ENCODE results near the gene GRID1.
"Not testable (repeated sequence)": the region's sequence is repeated elsewhere in the genome, so short reads cannot be mapped to it uniquely, and the experiment has no call there.

Gene GRID1

DNA sequence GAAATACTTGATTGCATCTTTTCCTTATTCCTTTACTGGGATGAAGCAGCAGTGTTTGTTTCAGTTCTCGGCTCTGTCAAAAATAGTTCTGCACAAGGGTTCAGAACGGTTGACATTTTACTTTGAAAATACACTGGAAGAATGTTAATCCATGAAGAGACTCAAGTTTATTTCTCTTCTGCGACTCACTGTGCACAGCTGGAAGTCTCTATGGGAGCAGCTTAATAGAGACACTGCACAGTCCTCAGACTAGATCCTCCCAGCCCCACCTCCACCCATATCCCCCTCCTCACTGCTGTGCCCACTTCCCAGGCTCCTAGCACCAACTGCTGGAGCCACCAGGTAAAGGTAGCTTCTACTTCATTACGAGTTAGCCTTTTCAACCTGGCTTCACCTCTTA lies 517.8 kb downstream of the GRID1 start:
- Mint-ChIP-seq H3K36me3 (no peaks in the 10 kb centered on the region), H3K9me3 (peaks cover 5% of the 10 kb centered on the region), H3K4me3 (no peak overlapping the region), H3K27me3 (no peaks in the 10 kb centered on the region), H3K27ac (no peak overlapping the region), H3K4me1 (no peaks in the 10 kb centered on the region)
- ATAC-seq, result no peak

DNA sequence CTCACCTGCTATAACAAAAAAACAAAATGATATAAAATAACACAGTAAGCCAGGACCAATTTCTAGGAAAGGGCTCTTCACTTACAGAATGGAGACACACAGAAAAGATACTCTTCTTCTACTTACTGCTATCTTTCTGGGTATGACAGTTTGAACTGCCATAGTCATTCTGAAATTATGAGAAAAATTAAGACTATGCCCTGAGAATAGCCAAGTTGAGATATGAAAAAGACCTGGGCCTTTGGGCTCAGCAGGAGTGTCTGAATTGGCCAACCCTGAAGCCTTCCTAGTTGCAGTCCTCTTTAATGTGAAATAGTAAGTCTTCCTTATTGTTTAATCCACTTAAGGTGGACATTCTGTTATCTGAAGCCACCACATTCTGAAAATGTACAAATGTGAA lies 519.5 kb downstream of the GRID1 start:
- Mint-ChIP-seq H3K4me1 (no peaks in the 10 kb centered on the region), H3K36me3 (no peaks in the 10 kb centered on the region), H3K4me3 (no peak overlapping the region), H3K27me3 (no peaks in the 10 kb centered on the region), H3K27ac (no peak overlapping the region), H3K9me3 (peaks cover 7% of the 10 kb centered on the region)
- no peak for ATAC-seq

DNA sequence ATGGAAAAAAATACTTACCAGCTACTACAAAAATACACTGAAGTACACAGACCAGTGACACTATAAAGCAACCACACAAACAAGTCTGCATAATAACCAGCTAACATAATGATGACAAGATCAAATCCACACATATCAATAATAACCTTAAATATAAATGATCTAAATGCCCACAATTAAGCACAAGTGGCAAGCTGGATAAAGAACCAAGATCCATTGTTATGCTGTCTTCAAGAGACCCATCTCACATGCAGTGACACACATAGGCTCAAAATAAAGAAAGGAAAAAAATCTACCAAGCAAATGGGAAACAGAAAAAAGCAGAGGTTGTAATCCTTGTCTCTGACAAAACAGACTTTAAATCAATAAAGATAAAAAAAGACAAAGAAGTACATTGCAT lies 527.9 kb downstream of the GRID1 start:
- not testable (repeated sequence) for H3K27ac Mint-ChIP-seq, H3K4me3 Mint-ChIP-seq, H3K36me3 Mint-ChIP-seq, H3K4me1 Mint-ChIP-seq, ATAC-seq
- peaks cover 15% of the 10 kb centered on the region for H3K27me3 Mint-ChIP-seq
- H3K9me3 Mint-ChIP-seq, result peaks cover 43% of the 10 kb centered on the region

DNA sequence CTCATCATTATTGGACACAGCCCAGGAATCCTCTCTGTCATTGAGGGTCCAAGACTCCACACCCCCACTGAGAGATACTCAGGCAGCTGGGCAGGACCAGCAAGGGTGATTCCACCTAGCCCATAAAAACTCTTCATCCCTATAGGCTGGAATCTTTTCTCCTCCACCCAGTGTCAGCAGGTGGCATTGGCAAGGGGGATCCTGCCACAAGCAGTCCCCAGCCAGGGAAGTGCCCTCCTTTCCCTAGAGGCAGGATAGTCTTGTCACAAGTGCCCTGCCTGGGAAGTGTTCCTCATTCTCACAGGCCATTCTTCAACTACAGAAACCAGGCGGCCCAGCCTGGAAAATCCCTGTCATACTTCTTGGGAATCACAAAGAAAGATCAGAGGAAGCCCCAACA lies 533.6 kb downstream of the GRID1 start:
- Mint-ChIP-seq H3K9me3 (peaks cover 26% of the 10 kb centered on the region), H3K4me3 (no peak overlapping the region), H3K36me3 (no peaks in the 10 kb centered on the region), H3K27me3 (peaks cover 26% of the 10 kb centered on the region), H3K4me1 (no peaks in the 10 kb centered on the region), H3K27ac (no peak overlapping the region)
- peak; percentile 8 for ATAC-seq

DNA sequence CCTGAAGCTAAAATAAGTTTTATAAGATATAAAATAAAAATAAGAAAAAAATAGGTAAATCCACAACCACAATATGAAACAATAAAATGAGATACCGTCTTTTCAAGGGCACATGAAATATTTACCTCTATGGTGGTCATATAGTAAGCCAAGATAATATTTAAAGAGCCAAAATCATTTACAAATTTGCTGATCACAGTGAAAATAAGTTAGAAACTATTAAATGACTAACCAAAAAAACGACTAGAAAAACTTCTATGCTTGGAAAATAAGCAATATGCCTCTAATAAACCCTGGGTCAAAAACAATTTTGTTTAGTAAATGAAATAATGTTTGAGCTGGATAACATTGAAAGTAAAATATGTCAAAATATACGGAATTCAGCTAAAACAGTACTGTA lies 535.2 kb downstream of the GRID1 start:
- Mint-ChIP-seq H3K27ac (no peak overlapping the region), H3K9me3 (peaks cover 20% of the 10 kb centered on the region), H3K4me3 (no peak overlapping the region), H3K36me3 (no peaks in the 10 kb centered on the region), H3K27me3 (peaks cover 41% of the 10 kb centered on the region), H3K4me1 (no peaks in the 10 kb centered on the region)
- no peak for ATAC-seq

DNA sequence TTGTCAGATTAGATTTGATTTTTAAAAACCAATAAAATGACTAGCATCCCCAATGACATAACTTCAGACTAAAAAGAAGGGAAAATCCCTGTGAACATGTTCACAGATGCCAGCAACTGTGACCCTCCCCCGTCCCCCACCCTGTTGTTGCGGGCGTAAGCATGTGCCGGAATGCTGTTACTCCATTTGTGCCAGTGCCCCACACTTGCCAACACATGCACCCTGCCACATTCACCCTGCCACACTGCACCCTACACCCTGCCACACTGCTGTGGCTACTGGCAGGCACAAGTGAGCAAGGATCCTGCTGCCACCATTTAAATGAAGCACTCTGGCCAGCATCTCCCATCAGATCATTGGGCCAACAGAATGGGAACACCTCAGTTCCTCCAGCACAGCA lies 540.2 kb downstream of the GRID1 start:
- no peak for ATAC-seq
- no peaks in the 10 kb centered on the region for H3K4me1 Mint-ChIP-seq
- H3K27ac Mint-ChIP-seq, result no peak overlapping the region

DNA sequence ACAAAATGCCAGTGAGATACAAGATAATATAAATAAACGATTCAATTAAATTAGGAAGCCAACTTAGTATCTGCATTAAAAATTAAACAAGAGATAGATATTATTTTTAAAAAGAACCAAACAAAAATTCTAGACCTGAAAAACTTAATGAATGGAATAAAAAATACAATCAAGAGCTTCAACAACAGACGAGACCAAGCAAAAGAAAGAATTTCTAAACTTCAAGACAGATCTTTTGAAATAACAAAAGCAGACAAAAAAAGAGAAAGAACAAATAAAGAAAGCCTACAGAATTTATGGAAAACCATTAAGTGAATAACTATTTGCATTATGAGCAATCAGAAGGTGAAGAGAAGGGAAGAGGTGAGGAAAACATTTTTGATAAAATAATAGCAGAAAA lies 555.2 kb downstream of the GRID1 start:
- Mint-ChIP-seq H3K4me3 (no peak overlapping the region), H3K36me3 (peaks cover 8% of the 10 kb centered on the region), H3K27ac (no peak overlapping the region), H3K4me1 (no peaks in the 10 kb centered on the region), H3K9me3 (peaks cover 26% of the 10 kb centered on the region), H3K27me3 (peaks cover 8% of the 10 kb centered on the region)
- ATAC-seq, result no peak

More for the DNA sequence above, 540.2 kb downstream of the GRID1 start:
- Mint-ChIP-seq H3K27me3 (peaks cover 42% of the 10 kb centered on the region), H3K9me3 (peaks cover 5% of the 10 kb centered on the region), H3K4me3 (no peak overlapping the region), H3K36me3 (no peaks in the 10 kb centered on the region)

DNA sequence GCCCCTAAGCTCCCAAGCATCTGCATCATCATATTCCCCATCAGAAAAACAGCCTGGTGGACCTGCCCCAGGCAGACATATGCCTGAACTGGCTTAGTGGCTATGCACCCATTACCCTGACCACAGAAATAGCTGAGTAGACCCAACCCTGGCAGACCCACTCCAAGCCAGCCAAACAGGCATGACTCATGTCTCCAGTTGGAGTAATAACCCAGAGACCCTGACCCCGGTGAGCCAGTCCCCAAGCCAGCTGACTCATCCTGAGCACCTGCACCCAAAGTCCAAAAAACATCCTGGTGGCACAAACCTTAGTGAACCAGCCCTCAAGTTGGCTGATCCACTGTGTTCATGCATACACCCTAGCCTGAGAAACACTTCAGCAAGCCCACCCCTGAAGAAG lies 555.9 kb downstream of the GRID1 start:
- peaks cover 8% of the 10 kb centered on the region for H3K27me3 Mint-ChIP-seq
- no peak overlapping the region for H3K27ac Mint-ChIP-seq
- H3K36me3 Mint-ChIP-seq, result peaks cover 8% of the 10 kb centered on the region
- H3K4me1 Mint-ChIP-seq, result no peaks in the 10 kb centered on the region
- no peak for ATAC-seq
- peaks cover 26% of the 10 kb centered on the region for H3K9me3 Mint-ChIP-seq
- no peak overlapping the region for H3K4me3 Mint-ChIP-seq

DNA sequence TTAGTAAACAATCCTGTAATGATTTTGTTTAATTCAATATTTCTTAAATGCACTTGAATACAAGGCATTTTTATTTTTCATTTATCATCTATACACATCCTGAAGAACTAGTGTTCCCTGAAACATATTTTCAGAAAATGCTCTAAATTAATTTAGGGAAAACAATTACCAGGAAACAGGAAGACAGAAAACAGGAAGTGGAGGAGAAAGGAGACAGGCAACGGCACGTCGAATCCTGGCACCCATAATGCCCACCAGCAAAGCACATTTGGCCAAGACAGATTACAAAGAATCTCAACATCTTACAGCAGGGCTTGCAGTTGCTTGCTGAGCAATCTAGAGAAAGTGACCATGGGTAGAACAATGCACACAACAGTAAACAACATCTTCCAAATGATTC lies 571.1 kb downstream of the GRID1 start:
- peaks cover 15% of the 10 kb centered on the region for H3K27me3 Mint-ChIP-seq
- H3K4me1 Mint-ChIP-seq, result no peaks in the 10 kb centered on the region
- no peaks in the 10 kb centered on the region for H3K36me3 Mint-ChIP-seq
- H3K4me3 Mint-ChIP-seq, result no peak overlapping the region
- no peak overlapping the region for H3K27ac Mint-ChIP-seq
- ATAC-seq, result no peak
- no peaks in the 10 kb centered on the region for H3K9me3 Mint-ChIP-seq

DNA sequence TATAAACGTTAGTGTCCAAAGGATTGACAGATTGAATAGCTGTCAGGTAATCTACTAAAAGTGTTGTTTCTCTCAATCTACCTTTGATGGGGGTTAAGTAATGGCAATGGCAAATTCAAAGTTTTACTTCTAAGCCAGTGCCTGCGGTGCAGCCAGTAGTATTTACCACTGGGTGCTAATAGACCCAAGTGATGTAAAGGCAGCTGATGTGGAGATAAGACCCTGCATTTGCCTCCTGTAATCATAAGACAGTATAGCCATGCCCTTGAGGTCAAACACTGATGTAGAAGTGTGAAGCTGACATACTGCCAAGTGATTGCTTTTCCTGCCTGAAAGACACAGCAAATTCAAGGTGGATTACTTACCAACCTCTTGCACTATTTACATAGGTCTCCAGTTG lies 572.0 kb downstream of the GRID1 start:
- Mint-ChIP-seq H3K36me3 (no peaks in the 10 kb centered on the region), H3K4me3 (no peak overlapping the region), H3K4me1 (no peaks in the 10 kb centered on the region), H3K9me3 (no peaks in the 10 kb centered on the region), H3K27ac (no peak overlapping the region), H3K27me3 (peaks cover 19% of the 10 kb centered on the region)
- no peak for ATAC-seq

DNA sequence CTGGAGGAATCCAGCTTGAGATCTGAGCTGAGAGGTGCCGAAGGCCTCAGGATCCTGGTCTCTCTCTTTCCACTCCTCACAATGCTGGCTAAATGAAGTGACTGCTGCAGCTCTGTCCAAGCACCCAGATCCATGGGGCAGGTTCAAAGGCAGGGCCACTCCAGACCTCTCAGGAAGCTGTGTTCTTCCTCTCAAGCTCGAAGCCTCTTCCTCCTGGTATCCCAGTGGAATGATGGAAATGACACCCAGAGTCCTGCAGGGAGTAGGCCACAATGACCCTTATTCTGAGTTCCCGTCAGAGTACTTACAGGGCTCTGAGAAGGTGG lies 574.1 kb downstream of the GRID1 start:
- H3K9me3 Mint-ChIP-seq, result no peaks in the 10 kb centered on the region
- peaks cover 7% of the 10 kb centered on the region for H3K27me3 Mint-ChIP-seq
- ATAC-seq, result no peak
- H3K4me3 Mint-ChIP-seq, result no peak overlapping the region
- no peaks in the 10 kb centered on the region for H3K36me3 Mint-ChIP-seq
- H3K27ac Mint-ChIP-seq, result no peak overlapping the region
- H3K4me1 Mint-ChIP-seq, result no peaks in the 10 kb centered on the region

DNA sequence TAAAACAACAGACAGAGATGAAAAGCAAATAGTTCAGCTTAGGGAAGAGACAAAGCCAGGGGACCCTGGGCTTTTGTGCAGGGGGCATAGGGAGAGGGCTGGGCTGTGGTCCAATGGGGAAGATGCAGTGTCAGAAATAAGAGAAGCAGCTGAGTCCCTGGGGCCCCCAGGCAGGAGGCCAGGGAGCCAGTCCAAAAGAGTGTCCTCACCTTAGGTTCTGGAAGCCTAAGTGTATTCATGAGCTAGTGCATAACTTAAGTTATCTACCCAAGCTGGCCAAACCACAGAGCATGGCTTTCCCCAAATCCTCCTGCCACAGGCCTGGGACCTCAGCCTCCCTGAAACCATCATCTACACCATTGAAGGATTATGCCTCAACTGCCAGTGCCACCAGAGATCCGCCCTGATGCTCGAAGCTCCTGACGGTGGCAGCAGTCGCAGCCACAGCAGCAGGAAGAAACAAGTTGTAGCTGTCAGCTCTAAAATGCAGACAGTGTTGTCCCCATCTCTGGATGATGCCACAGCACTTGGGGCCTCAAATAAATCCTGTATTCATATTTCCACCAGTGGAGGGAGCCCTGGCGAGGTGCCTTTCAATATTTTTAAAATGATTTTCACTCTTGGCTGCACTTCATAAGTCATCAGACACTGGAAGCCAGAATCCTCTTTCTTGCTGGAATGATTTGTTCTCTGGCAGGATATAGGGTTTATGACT lies 574.6 kb downstream of the GRID1 start:
- no peaks in the 10 kb centered on the region for H3K4me1 Mint-ChIP-seq
- no peak overlapping the region for H3K27ac Mint-ChIP-seq
- no peaks in the 10 kb centered on the region for H3K36me3 Mint-ChIP-seq
- ATAC-seq, result no peak
- peaks cover 7% of the 10 kb centered on the region for H3K27me3 Mint-ChIP-seq
- no peaks in the 10 kb centered on the region for H3K9me3 Mint-ChIP-seq
- H3K4me3 Mint-ChIP-seq, result no peak overlapping the region

DNA sequence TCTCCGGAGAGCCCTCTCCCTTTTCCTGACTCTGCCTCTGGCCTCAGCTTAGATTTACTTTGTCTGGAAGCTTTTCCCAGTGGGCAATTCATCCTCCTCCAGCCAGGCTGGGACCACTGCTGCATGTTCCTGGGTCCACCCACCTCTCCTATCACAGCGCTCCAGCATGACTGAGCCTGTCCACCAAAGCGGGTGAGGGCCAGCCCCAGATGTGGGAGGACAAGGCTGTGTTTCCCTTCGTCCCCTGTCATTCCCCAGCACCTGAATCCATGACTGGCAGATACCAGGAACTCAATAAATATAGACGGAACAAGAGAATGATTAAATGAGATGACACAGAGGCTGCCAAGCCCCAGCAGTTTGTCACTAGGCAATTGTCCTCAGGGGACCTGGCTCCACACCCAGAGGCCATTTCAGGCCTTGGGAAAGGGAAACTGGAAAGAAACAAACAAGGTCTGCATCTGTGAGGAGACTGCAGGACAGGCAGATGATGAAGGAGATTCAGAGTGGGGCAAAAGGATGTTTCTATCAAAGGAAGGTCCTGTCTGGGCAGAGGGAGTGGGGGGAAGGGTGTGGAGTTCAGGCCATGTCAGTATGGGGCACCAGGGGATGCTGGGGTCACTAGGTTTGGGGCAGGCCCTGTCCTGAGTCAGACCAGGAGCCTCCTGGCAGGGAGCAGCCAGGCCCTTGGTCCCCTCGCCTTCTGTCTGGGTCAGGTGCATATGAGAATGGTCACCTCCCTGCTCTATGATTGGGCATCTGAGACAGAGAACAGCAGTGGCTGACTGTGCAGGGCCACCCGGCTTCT lies 576.4 kb downstream of the GRID1 start:
- ATAC-seq, result no peak
- Mint-ChIP-seq H3K9me3 (no peaks in the 10 kb centered on the region), H3K4me1 (no peaks in the 10 kb centered on the region), H3K27me3 (peaks cover 7% of the 10 kb centered on the region), H3K4me3 (no peak overlapping the region), H3K27ac (no peak overlapping the region), H3K36me3 (no peaks in the 10 kb centered on the region)

DNA sequence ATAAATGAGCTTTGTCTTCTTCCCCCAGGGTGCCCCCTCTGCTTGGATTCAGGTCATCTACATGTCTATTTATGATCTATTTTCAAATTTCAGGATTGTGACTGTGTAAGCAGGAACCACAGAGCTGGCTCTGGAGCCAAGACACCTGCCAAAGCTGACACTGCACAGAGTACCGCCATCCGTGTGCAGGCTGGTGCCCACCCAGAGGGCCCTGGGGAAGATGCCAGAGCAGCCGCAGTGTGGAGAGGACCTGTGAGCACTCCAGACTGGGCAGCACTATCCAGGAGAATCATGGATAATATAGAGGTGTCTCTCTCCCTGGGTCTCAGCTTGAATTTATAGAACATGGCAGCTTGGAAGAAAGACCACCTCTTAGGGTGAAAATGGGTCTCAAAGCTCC lies 577.5 kb downstream of the GRID1 start:
- Mint-ChIP-seq H3K9me3 (no peaks in the 10 kb centered on the region), H3K4me3 (no peak overlapping the region), H3K4me1 (no peaks in the 10 kb centered on the region), H3K27ac (no peak overlapping the region), H3K36me3 (no peaks in the 10 kb centered on the region), H3K27me3 (peaks cover 7% of the 10 kb centered on the region)
- ATAC-seq, result no peak

DNA sequence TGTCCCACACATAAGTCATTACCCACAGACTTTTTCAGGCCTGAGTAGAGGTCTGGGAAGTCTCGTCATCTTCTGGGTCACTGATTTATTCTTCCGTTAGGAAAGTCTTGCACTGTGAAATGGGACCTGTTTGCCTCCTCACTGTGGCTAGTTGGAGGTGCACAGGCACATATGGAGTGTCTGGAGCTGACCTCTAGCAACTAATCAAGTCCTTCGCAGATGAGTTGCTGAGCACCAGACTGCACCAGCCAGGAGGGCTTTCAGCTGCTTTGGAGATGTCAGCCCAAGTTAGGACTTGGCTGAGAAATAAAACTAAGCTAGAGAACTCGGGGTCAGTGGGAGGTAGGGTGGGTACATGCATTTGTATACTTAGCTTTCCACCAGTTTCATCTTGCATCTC lies 578.0 kb downstream of the GRID1 start:
- no peak for ATAC-seq
- no peak overlapping the region for H3K27ac Mint-ChIP-seq
- H3K4me1 Mint-ChIP-seq, result no peaks in the 10 kb centered on the region
- H3K27me3 Mint-ChIP-seq, result peaks cover 7% of the 10 kb centered on the region
- no peaks in the 10 kb centered on the region for H3K36me3 Mint-ChIP-seq
- no peak overlapping the region for H3K4me3 Mint-ChIP-seq
- no peaks in the 10 kb centered on the region for H3K9me3 Mint-ChIP-seq

DNA sequence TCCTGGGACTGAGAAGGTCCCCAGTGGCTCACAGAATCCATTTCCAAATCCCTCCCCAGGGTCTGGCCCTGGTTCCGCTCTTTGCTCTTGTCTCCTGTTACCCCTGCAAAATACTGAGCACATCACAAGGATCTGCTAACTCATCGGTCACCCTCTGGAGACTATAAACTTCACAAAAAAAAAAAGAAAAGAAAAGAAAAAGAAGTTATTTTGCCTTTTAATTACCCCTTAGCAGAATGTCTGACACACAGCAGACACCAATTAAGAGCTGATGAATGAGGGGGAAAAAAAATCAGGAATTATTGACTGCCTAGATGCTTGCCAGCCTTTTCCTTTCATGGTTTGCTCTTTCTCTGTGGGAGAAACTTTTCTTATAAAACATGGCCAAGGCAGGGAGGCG lies 578.7 kb downstream of the GRID1 start:
- Mint-ChIP-seq H3K27ac (no peak overlapping the region), H3K4me3 (no peak overlapping the region), H3K9me3 (no peaks in the 10 kb centered on the region), H3K36me3 (no peaks in the 10 kb centered on the region), H3K27me3 (peaks cover 7% of the 10 kb centered on the region), H3K4me1 (no peaks in the 10 kb centered on the region)
- no peak for ATAC-seq
